Spleen (tissue), 7 donors: ENCODE data around the gene MYO1B.

Experiments
- CTCF ChIP-seq, 11 experiments: fragments of 200-600 bp in 7 of 11; fragments of 450-650 bp in 4 of 11; sonication (generic) in 4 of 11; IDR thresholded peaks in 8 of 11; conservative IDR thresholded peaks in 3 of 11; 1 replicate in 7 of 11; 2 replicates in 4 of 11; pipeline versions ENCODE4 v1.4.0 to v1.8.0; 2016 to 2021; ENCODE audit warnings: antibody characterized with exemption in 11 of 11, inconsistent platforms in 4 of 11, mild to moderate bottlenecking in 1 of 11
- POLR2A ChIP-seq, 3 donors: fragments of 450-650 bp; IDR thresholded peaks; one replicate each; pipeline ENCODE4 v1.5.1; 2017; ENCODE audit warnings: antibody characterized with exemption in 3 of 3, mild to moderate bottlenecking in 1 of 3
- donor health status: DM: no; HTN: no; CAD: no; lungs with moderate emphysema.
- donor health status: DM: no; HTN: no; CAD: no.
- donor health status: DM: no; HTN: no; CAD: no.

- TF ChIP-seq CTCF (IDR thresholded peaks at IDR 0.05 in 8 of 11, conservative IDR thresholded peaks at IDR 0.05 in 3 of 11): no peak
- no peak for TF ChIP-seq POLR2A (IDR thresholded peaks at IDR 0.05)
These were observed 54.7 kb downstream of the MYO1B start for GRCh38 chr2:191299866-191300265.
